Measurements from ENCODE around the gene OR6S1. TPM values are rescaled to one million over a fixed set of nuclear protein-coding genes. Genes with fewer than 3 reads are reported as not detected.
"Not testable (repeated sequence)": the region's sequence is repeated elsewhere in the genome, so short reads cannot be mapped to it uniquely, and the experiment has no call there.

Gene OR6S1
- total RNA-seq, 1 donor: not detected

- TF ChIP-seq CTCF (IDR thresholded peaks at IDR 0.05; ENCODE audit: insufficient read depth, low read depth, low read length): no peak
- DNase-seq (ENCODE audit: low read depth): no peak
- H3K4me3 ChIP-seq (ENCODE audit: low read depth, low read length): no peak overlapping the region
Measured at GRCh38 chr14:20671597-20672283, 30.2 kb upstream of the OR6S1 start.

- no peak for DNase-seq (ENCODE audit: low read depth)
- no peak overlapping the region for H3K4me3 ChIP-seq (ENCODE audit: low read depth, low read length)
- TF ChIP-seq CTCF (IDR thresholded peaks at IDR 0.05; ENCODE audit: insufficient read depth, low read depth, low read length): no peak
Measured at GRCh38 chr14:20668969-20669368, 27.5 kb upstream of the OR6S1 start.

GRCh38 chr14:20667957-20668356, 26.5 kb upstream of the OR6S1 start:
- no peak overlapping the region for H3K4me3 ChIP-seq (ENCODE audit: low read depth, low read length)
- TF ChIP-seq CTCF (IDR thresholded peaks at IDR 0.05; ENCODE audit: insufficient read depth, low read depth, low read length): no peak
- no peak for DNase-seq (ENCODE audit: low read depth)

GRCh38 chr14:20666400-20666961, 25.0 kb upstream of the OR6S1 start:
- DNase-seq (ENCODE audit: low read depth); H3K4me3 ChIP-seq (ENCODE audit: low read depth, low read length): not testable (repeated sequence)

- peak; percentile 36 for TF ChIP-seq CTCF (IDR thresholded peaks at IDR 0.05; ENCODE audit: insufficient read depth, low read depth, low read length)
- DNase-seq (ENCODE audit: low read depth): peak; percentile 27
- H3K4me3 ChIP-seq (ENCODE audit: low read depth, low read length): peak overlapping the region; percentile 12
Measured at GRCh38 chr14:20662968-20663732, 21.7 kb upstream of the OR6S1 start.

- no peak for DNase-seq (ENCODE audit: low read depth)
- H3K4me3 ChIP-seq (ENCODE audit: low read depth, low read length): no peak overlapping the region
- TF ChIP-seq CTCF (IDR thresholded peaks at IDR 0.05; ENCODE audit: insufficient read depth, low read depth, low read length): no peak
Measured at GRCh38 chr14:20661197-20661596, 19.7 kb upstream of the OR6S1 start.

GRCh38 chr14:20659813-20660395, 18.4 kb upstream of the OR6S1 start:
- no peak for TF ChIP-seq CTCF (IDR thresholded peaks at IDR 0.05; ENCODE audit: insufficient read depth, low read depth, low read length)
- no peak for DNase-seq (ENCODE audit: low read depth)
- no peak overlapping the region for H3K4me3 ChIP-seq (ENCODE audit: low read depth, low read length)

Measured in fibroblast of villous mesenchyme (primary cell).